Stimulated activated CD4-positive, alpha-beta T cell treated with anti-CD3 and anti-CD28 coated beads, Interleukin-1b, Interleukin-23, amount 100 ng/mL, for 4 hours (primary cell): Measurements from ENCODE around the gene SFPQ.
"Not testable (repeated sequence)": the region's sequence is repeated elsewhere in the genome, so short reads cannot be mapped to it uniquely, and the experiment has no call there.

Experiments
- DNase-seq, 2 donors: peaks; one replicate each; pipeline ENCODE4 v3.0.0-alpha.2; 2020; ENCODE audit warnings: low read depth in 2 of 2

The SFPQ gene

GRCh38 chr1:35142294-35142693 lies 50.7 kb downstream of the SFPQ start:
- not testable (repeated sequence) for DNase-seq

DNA sequence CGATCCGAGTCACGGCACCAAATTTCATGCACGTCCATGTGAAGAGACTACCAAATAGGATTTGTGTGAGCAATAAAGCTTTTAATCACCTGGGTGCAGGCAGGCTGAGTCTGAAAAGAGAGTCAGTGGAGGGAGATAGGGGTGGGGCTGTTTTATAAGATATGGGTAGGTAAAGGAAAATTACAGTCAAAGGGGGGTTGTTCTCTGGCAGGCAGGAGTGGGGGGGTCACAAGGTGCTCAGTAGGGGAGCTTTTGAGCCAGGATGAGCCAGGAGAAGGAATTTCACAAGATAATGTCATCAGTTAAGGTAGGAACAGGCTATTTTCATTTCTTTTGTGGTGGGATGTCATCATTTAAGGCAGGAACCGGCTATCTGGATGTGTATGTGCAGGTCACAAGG lies 55.4 kb downstream of the SFPQ start:
- DNase-seq: not testable (repeated sequence)

- DNase-seq: no peak
Observed at GRCh38 chr1:35136780-35137179, 56.2 kb downstream of the SFPQ start.
